RWPE2 (cell line): ENCODE results near the gene LRP4.
"Not testable (repeated sequence)": the region's sequence is repeated elsewhere in the genome, so short reads cannot be mapped to it uniquely, and the experiment has no call there.

Experiments
- ATAC-seq: fragments of 200-7000 bp; cut with Tn5 transposase; 3 replicates; pipeline ENCODE4 v1.9.1; 2021; ENCODE audit warnings: low read depth
- DNase-seq: peaks from one replicate; pipeline ENCODE4 v3.0.0-alpha.2; 2020; ENCODE audit warnings: low spot score
- H3K27ac ChIP-seq: fragments of 450-650 bp; 2 replicates; pipeline ENCODE4 v1.5.1; 2017; ENCODE audit warnings: mild to moderate bottlenecking; ENCODE audit not compliant: poor library complexity, severe bottlenecking
- H3K27me3 ChIP-seq: fragments of 250-450 bp; sonication (Bioruptor Pico); 2 replicates; pipeline ENCODE4 v1.5.1; 2021; ENCODE audit warnings: mild to moderate bottlenecking, moderate library complexity; ENCODE audit not compliant: insufficient read depth, poor library complexity, severe bottlenecking
- H3K36me3 ChIP-seq: fragments of 250-450 bp; sonication (Bioruptor Pico); 2 replicates; pipeline ENCODE4 v1.5.1; 2020; ENCODE audit warnings: low read depth, mild to moderate bottlenecking, moderate library complexity
- H3K4me1 ChIP-seq: fragments of 250-450 bp; sonication (Bioruptor Pico); 2 replicates; pipeline ENCODE4 v1.5.1; 2021; ENCODE audit warnings: mild to moderate bottlenecking, moderate library complexity; ENCODE audit not compliant: insufficient read depth, poor library complexity, severe bottlenecking
- H3K4me3 ChIP-seq: fragments of 250-450 bp; sonication (Bioruptor Pico); 2 replicates; pipeline ENCODE4 v1.5.1; 2021; ENCODE audit warnings: mild to moderate bottlenecking, moderate library complexity; ENCODE audit not compliant: severe bottlenecking
- H3K9me3 ChIP-seq: fragments of 250-450 bp; sonication (Bioruptor Pico); 2 replicates; pipeline ENCODE4 v1.5.1; 2021; ENCODE audit warnings: mild to moderate bottlenecking, moderate library complexity; ENCODE audit not compliant: severe bottlenecking
- CTCF ChIP-seq: fragments of 450-650 bp; IDR thresholded peaks from one replicate; pipeline ENCODE4 v1.5.1; 2017; ENCODE audit warnings: mild to moderate bottlenecking, moderate library complexity; ENCODE audit not compliant: poor library complexity, severe bottlenecking

Gene LRP4

GRCh38 chr11:46942172-46942571, 23.8 kb upstream of the LRP4 start:
- H3K9me3 ChIP-seq, result no peaks in the 10 kb centered on the region
- TF ChIP-seq CTCF, result no peak
- ATAC-seq (no peak), DNase-seq (no peak)
- H3K4me1 ChIP-seq, result no peaks in the 10 kb centered on the region
- no peak overlapping the region for H3K4me3 ChIP-seq
- H3K27ac ChIP-seq, result no peak overlapping the region
- H3K27me3 ChIP-seq, result no peaks in the 10 kb centered on the region
- no peaks in the 10 kb centered on the region for H3K36me3 ChIP-seq

- H3K27ac ChIP-seq, result peak within 1 kb of the TSS; percentile 21
- H3K36me3 ChIP-seq, result no peaks in the 10 kb centered on the region
- DNase-seq (peak; percentile 95), ATAC-seq (peak; percentile 97)
- no peaks in the 10 kb centered on the region for H3K4me1 ChIP-seq
- no peak for TF ChIP-seq CTCF
- H3K9me3 ChIP-seq, result no peaks in the 10 kb centered on the region
- peak within 1 kb of the TSS; percentile 43 for H3K4me3 ChIP-seq
- H3K27me3 ChIP-seq, result no peaks in the 10 kb centered on the region
Measured at GRCh38 chr11:46936138-46937110, 18.1 kb upstream of the LRP4 start, which contains the start of gene CSTPP1. Gene CSTPP1 (plus strand): TSS chr11:46936761. CDS start chr11:46936806, 45 bp downstream.

GRCh38 chr11:46930089-46930488, 11.7 kb upstream of the LRP4 start:
- Histone ChIP-seq H3K27ac (no peak overlapping the region), H3K4me3 (no peak overlapping the region), H3K4me1 (peaks cover 8% of the 10 kb centered on the region), H3K27me3 (no peaks in the 10 kb centered on the region), H3K9me3 (no peaks in the 10 kb centered on the region), H3K36me3 (no peaks in the 10 kb centered on the region)
- peak; percentile 61; the same call in 2 of the 3 replicates for ATAC-seq
- TF ChIP-seq CTCF, result no peak
- DNase-seq, result no peak

GRCh38 chr11:46928701-46929100, 10.4 kb upstream of the LRP4 start:
- not testable (repeated sequence) for H3K27me3 ChIP-seq, H3K9me3 ChIP-seq, H3K4me3 ChIP-seq, H3K36me3 ChIP-seq, DNase-seq, H3K27ac ChIP-seq, H3K4me1 ChIP-seq, ATAC-seq

- H3K27ac ChIP-seq, H3K4me3 ChIP-seq, H3K9me3 ChIP-seq, H3K27me3 ChIP-seq, H3K36me3 ChIP-seq, DNase-seq, ATAC-seq, H3K4me1 ChIP-seq: not testable (repeated sequence)
Measured at GRCh38 chr11:46927928-46928327, 9.6 kb upstream of the LRP4 start.
